ENCODE results near the gene GABRA5. TPM values are rescaled to one million over a fixed set of nuclear protein-coding genes. Genes with fewer than 3 reads are reported as not detected.

Gene GABRA5
- total and polyA plus RNA-seq, 2 experiments from 2014 or later: 0.22 to 0.29 TPM

DNA sequence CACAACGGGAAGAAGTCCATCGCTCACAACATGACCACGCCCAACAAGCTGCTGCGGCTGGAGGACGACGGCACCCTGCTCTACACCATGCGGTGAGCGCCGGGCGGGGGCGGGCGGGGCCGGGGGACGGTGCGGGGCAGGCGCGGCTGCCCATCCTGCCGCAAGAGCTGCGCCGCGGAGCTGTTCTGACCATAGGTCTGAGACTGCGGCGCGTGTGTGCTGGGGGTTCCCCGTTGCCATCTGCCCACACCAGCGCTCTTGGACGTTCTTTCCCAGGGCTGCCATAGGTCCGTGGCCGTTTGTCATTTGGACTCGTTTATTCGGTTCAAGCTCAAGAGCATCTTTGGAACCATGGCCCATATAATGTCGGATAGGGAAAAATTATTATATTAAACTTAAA, 16.6 kb downstream of the GABRA5 start:
- Histone ChIP-seq H3K4me3 (no peak overlapping the region), H3K9me3 (ENCODE audit: low read depth) (no peaks in the 10 kb centered on the region), H3K9me2 (ENCODE audit: insufficient read depth) (no peaks in the 10 kb centered on the region), H3K4me1 (ENCODE audit: insufficient read depth) (no peaks in the 10 kb centered on the region), H3K27ac (no peak overlapping the region), H3K79me2 (ENCODE audit: insufficient read depth) (no peaks in the 10 kb centered on the region), H3K36me3 (ENCODE audit: low read depth) (no peaks in the 10 kb centered on the region), H3K9ac (no peak overlapping the region), H2AFZ (no peak overlapping the region), H3K4me2 (ENCODE audit: unreplicated experiment) (no peak overlapping the region), H3F3A (ENCODE audit: insufficient read depth) (no peaks in the 10 kb centered on the region), H4K20me1 (ENCODE audit: insufficient read depth) (no peaks in the 10 kb centered on the region), H3K27me3 (replicated peaks; ENCODE audit: insufficient read depth) (no peaks in the 10 kb centered on the region)
- 69 to 79% methylated on average over 17 to 32 of the region's 32 CpGs for WGBS, 2 experiments (ENCODE audit: low coverage in 1 of 2, low lambda C conversion rate in 2 of 2, missing lambda C conversion rate in 2 of 2)
- in situ Hi-C loops (cut with MboI): no loop called here
- no peak for DNase-seq
- TF ChIP-seq EZH2phosphoT487 (IDR thresholded peaks at IDR 0.05; ENCODE audit: insufficient read depth, low read depth): no peak
- TF ChIP-seq EZH2 (IDR thresholded peaks at IDR 0.05; ENCODE audit: insufficient read depth, poor library complexity, severe bottlenecking): no peak

DNA sequence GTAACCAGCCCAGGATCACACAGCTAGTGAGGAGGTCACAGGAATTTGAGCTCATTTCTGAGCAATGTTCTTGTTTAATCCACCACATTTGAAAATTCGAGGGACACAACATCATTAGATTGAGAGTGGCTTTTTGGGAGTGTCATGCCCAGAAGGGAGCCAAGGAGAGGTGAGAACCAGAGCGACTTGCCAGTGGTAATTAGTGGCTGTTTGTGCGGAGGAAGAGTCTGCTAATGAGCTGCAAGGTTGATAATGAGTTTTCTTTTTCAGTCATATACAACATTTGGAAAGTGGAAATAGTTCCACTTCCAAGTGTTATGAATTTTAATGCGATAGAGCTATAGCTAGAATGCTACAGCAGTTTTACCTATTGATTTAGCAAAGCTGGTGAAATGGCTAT, 19.7 kb downstream of the GABRA5 start:
- TF ChIP-seq EZH2phosphoT487 (IDR thresholded peaks at IDR 0.05; ENCODE audit: insufficient read depth, low read depth) (no peak), EZH2 (IDR thresholded peaks at IDR 0.05; ENCODE audit: insufficient read depth, poor library complexity, severe bottlenecking) (no peak)
- Histone ChIP-seq H3K36me3 (ENCODE audit: low read depth) (no peaks in the 10 kb centered on the region), H3K4me3 (no peak overlapping the region), H3K79me2 (ENCODE audit: insufficient read depth) (no peaks in the 10 kb centered on the region), H3K27ac (no peak overlapping the region), H3K9ac (no peak overlapping the region), H3K9me2 (ENCODE audit: insufficient read depth) (no peaks in the 10 kb centered on the region), H3F3A (ENCODE audit: insufficient read depth) (no peaks in the 10 kb centered on the region), H3K4me1 (ENCODE audit: insufficient read depth) (no peaks in the 10 kb centered on the region), H2AFZ (no peak overlapping the region), H3K9me3 (ENCODE audit: low read depth) (no peaks in the 10 kb centered on the region), H4K20me1 (ENCODE audit: insufficient read depth) (no peaks in the 10 kb centered on the region), H3K27me3 (replicated peaks; ENCODE audit: insufficient read depth) (no peaks in the 10 kb centered on the region), H3K4me2 (ENCODE audit: unreplicated experiment) (no peak overlapping the region)
- no peak for DNase-seq
- in situ Hi-C loops (cut with MboI): no loop called here
- 35 to 49% methylated on average over 4 of the region's 4 CpGs for WGBS, 2 experiments (ENCODE audit: low coverage in 1 of 2, low lambda C conversion rate in 2 of 2, missing lambda C conversion rate in 2 of 2)

DNA sequence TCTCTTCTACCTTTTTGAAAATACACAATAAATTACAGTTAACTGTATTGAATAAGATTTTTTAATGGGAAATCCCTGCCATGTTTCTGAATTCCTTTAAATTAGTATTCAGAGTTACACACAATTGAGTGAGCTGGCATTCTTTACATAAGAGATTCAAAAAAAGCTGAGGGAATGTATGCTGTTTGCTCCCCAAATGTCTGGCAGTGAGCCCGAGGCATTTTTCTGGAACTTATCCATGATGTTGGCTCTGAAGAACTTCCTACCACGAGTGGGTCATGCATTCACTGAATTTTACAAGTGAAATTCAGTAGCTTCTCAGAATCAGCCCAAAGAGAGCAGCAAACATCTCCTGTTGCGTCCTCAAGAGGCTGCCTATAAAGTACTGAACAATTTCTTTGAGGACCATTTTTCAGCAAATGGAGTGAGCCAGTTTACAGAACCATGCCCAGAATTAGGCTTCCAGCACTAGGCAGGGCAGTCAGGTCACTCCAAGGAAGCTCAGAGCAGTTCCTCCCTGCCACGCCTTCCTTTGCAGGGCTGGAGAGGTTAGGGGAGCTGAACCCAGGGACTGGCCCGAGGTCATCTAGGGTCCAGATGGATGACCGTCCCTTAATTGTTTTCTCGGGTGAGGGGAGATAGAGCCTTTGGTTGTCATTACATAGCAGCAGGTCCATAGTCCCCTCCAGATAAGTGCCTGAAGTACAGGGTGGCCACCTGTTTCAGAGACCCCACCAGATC, 21.2 kb downstream of the GABRA5 start:
- Histone ChIP-seq H3K9me3 (ENCODE audit: low read depth) (no peaks in the 10 kb centered on the region), H3K4me2 (ENCODE audit: unreplicated experiment) (no peak overlapping the region), H3K4me1 (ENCODE audit: insufficient read depth) (no peaks in the 10 kb centered on the region; the same call in 1 of the 2 replicates), H3K9me2 (ENCODE audit: insufficient read depth) (no peaks in the 10 kb centered on the region), H3K9ac (no peak overlapping the region), H3K27me3 (replicated peaks; ENCODE audit: insufficient read depth) (no peaks in the 10 kb centered on the region), H3F3A (ENCODE audit: insufficient read depth) (no peaks in the 10 kb centered on the region), H4K20me1 (ENCODE audit: insufficient read depth) (no peaks in the 10 kb centered on the region), H3K4me3 (no peak overlapping the region), H3K27ac (no peak overlapping the region), H3K36me3 (ENCODE audit: low read depth) (no peaks in the 10 kb centered on the region), H2AFZ (no peak overlapping the region), H3K79me2 (ENCODE audit: insufficient read depth) (no peaks in the 10 kb centered on the region)
- no peak for TF ChIP-seq EZH2 (IDR thresholded peaks at IDR 0.05; ENCODE audit: insufficient read depth, poor library complexity, severe bottlenecking)
- no peak for TF ChIP-seq EZH2phosphoT487 (IDR thresholded peaks at IDR 0.05; ENCODE audit: insufficient read depth, low read depth)
- WGBS, 2 experiments (ENCODE audit: low coverage in 1 of 2, low lambda C conversion rate in 2 of 2, missing lambda C conversion rate in 2 of 2): 53 to 55% methylated on average over 7 of the region's 7 CpGs
- no peak for DNase-seq
- in situ Hi-C loops (cut with MboI): no loop called here

DNA sequence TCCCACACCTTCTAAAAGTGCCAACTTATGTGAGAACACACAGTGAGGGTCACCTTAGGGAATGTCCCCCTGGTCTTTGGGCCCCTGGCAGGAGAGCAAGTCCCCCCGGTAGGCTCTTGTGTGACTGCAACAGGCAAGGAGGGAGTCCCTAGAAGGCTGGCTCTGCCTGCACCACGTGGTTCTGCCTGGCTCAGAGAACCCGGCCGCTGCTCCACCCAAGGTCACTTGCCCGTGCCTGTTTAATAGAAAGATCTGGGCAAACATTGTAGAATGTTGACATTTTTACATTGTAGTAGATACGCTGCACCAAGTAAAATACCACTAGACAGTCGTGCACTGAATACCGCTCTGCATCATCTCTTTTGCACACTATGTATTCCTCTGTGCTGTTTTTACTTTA, 21.9 kb downstream of the GABRA5 start:
- Histone ChIP-seq H3K36me3 (ENCODE audit: low read depth) (no peaks in the 10 kb centered on the region), H3K9me2 (ENCODE audit: insufficient read depth) (no peaks in the 10 kb centered on the region), H3F3A (ENCODE audit: insufficient read depth) (no peaks in the 10 kb centered on the region), H3K4me2 (ENCODE audit: unreplicated experiment) (no peak overlapping the region), H3K27ac (no peak overlapping the region), H3K79me2 (ENCODE audit: insufficient read depth) (no peaks in the 10 kb centered on the region), H3K9me3 (ENCODE audit: low read depth) (no peaks in the 10 kb centered on the region), H3K4me1 (ENCODE audit: insufficient read depth) (no peaks in the 10 kb centered on the region; the same call in 1 of the 2 replicates), H4K20me1 (ENCODE audit: insufficient read depth) (no peaks in the 10 kb centered on the region), H3K9ac (no peak overlapping the region), H3K4me3 (0 out of 2 replicates have a peak overlapping the region, but pooled peaks have one; percentile 16), H3K27me3 (replicated peaks; ENCODE audit: insufficient read depth) (no peaks in the 10 kb centered on the region), H2AFZ (peak overlapping the region; percentile 16; the same call in 1 of the 2 replicates)
- in situ Hi-C loops (cut with MboI): no loop called here
- no peak for DNase-seq
- 26 to 27% methylated on average over 8 of the region's 8 CpGs for WGBS, 2 experiments (ENCODE audit: low coverage in 1 of 2, low lambda C conversion rate in 2 of 2, missing lambda C conversion rate in 2 of 2)
- TF ChIP-seq EZH2 (IDR thresholded peaks at IDR 0.05; ENCODE audit: insufficient read depth, poor library complexity, severe bottlenecking) (no peak), EZH2phosphoT487 (IDR thresholded peaks at IDR 0.05; ENCODE audit: insufficient read depth, low read depth) (no peak)

Measured in GM23248 (cell line).